ENCODE data around the gene ANKRD34A. TPM values are rescaled to one million over a fixed set of nuclear protein-coding genes. Genes with fewer than 3 reads are reported as not detected.
"Not testable (repeated sequence)": the region's sequence is repeated elsewhere in the genome, so short reads cannot be mapped to it uniquely, and the experiment has no call there.

Gene ANKRD34A
- total RNA-seq, 1 donor from 2014 or later, result under 0.01 TPM

DNA sequence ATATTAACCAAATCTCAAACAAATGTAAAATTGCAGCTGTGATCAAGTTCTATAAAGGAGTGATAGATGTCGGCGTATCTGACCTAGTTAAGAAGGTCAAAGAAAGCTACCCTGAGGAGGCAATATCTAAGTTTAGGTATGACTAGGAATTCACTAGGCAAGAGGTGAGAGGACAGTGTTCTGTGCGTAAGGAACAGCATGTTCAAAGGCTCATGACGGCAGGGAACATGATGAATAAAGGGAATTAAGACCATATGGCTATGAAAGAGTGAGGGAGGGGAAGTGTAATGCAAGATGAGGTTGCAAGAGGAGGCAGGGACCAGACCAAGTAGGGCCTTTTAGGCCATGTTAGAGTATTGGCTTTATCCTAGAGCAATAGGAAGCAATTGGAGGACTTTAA lies 15.2 kb downstream of the ANKRD34A start:
- no peak for DNase-seq (ENCODE audit: low read depth in 2 of 2)

DNA sequence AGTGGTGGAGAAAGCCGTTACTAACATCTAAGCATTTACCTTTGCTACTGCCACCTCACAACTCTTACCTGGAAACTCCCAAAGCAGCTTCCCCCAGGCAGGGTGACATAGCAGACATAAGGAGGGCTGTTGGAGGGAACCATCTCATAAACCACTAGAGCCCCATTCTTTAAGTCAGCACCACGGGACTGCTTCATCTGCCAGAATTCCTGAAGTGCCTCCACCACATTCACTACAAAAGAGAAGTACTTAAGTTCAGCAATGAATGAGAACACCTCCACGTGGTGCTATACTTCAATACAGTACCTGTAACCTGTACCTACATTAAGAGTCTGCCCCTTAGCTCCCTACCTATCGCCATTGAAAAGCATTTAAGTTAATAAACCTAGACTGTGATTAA lies 16.8 kb downstream of the ANKRD34A start:
- DNase-seq (ENCODE audit: low read depth in 2 of 2), result no peak

DNA sequence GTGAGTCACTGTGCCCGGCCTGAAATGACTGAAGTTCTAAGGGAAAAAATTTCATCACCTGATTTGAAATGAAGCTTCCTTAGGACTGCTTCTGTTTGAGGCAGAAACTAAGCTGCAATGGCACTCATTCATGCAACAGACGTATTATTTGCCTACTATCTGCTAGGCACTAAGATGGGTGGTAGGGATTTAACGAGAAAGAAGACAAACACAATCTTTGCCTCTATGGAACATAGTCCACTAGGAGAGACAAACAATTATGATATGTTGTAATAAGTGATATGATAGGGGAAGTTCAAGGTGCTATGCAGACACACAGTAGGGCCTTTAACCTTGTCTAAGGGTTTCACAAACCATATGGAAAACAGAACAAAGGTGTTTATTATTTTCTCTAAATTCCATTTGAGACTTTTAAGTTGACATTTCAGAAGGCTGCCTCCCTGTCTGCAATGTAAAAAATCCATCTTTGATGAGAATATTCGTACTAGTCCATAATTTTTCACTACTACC lies 17.8 kb downstream of the ANKRD34A start:
- no peak for DNase-seq (ENCODE audit: low read depth in 2 of 2)

DNA sequence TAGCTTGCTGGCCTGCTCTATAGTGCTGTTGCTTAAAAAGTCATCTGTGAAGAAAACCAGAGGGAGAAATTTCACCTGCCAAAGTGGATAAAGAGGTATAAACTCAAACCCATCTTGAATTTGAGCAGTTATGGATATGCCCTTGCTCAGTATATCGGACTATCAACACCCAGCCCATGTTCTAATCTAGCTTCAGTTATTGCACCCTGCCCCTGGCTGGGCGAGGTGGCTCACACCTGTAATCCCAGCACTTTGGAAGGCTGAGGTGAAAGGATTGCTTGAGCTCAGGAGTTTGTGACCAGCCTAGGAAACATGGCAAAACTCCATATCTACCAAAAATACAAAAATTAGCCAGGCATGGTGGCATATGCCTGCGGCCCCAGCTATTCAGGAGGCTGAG lies 19.8 kb downstream of the ANKRD34A start:
- no peak for DNase-seq (ENCODE audit: low read depth in 2 of 2)

DNA sequence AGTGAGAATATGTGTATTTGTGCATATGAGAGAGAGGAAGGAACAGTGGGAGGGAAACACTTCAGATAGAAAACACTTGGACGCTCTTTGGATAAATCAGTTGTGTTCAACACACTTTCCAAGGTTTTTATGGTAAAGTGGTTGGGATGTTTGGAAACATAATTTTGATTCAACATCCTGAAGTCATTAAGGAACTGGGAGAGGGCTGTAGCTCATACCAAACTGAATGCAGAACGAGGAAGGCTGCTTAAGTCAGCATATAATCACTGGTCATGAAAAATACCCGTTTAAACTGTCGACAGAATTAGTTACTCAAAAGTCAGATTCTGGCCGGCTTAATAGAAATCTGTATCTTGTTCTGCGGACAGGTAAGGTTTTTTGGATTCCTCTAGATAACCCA lies 21.5 kb downstream of the ANKRD34A start:
- DNase-seq (ENCODE audit: low read depth in 2 of 2), result no peak

DNA sequence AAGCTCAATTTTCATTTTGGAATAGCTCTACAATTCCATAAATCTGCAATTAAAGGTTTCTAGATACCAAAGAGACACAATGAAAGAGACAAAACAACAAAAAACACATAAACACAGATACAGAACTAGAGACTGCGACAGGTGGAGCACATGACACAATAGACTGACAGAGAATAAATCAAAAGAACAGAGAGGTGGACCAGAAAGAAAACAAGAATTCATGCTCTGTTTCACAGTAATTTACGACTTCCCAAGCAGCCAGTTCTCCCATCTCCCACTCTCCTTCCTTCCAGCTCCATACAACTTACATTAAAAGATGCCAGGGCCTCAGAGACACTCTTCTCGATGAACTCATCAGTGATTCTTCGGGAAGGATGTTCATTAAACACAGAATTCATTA lies 22.0 kb downstream of the ANKRD34A start:
- no peak for DNase-seq (ENCODE audit: low read depth in 2 of 2)

DNA sequence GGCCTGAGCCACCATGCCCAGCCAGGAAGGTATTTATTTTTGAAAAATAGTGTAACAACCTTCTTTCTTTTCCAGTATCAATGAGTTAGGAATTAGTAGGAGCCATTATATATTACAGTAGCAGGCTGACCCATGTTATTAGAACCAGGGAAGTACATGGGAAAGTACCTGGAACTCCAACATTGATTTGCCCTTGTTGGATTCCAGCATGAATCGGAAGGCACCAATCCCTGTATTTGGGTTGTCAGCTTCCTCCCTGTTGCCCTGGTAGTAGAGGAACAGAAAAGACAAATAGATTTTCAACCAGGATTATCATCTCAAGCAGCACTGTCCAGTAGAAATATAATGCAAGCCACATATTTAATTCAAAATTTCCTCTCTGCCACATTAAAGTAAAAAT lies 26.9 kb downstream of the ANKRD34A start:
- DNase-seq (ENCODE audit: low read depth in 2 of 2), result no peak

DNA sequence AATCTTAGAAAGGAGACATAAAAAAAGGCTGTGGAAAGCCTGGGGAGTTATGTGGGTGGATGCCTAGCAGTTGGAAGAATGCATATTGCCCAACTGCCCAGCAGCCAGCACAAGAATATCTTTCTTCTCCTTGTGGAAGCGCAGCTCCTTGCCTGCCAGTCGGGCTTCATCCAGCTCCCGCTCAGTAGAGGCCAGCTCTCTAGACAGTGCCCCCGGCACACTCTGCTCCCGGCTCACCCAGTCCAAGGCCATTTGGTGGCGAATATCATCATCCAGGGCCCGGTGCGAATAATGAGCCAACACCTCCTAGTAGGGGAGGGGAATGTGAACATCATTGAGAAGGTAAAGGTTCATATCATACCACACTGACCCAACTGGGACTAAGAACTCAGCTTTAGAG lies 28.1 kb downstream of the ANKRD34A start:
- DNase-seq (ENCODE audit: low read depth in 2 of 2), result no peak

DNA sequence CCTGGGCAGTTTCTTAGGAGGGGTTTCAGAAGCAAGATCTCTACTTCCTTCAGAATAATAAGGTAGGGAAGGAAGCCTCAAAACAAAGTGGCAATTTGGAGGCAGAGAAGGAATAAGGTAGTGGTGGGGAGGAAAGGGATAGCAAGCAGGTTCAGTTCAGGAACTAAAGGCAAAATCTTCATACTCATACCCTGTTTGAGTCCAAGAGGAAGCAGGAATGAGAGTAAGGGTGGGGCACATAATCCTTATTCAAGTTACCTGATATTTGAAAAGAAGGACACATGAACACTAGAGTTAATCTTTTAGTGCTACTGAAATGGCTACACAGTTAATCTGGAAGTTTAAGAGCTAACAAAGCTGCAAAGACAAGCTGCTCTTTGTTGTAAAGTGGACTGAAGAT lies 28.7 kb downstream of the ANKRD34A start:
- DNase-seq (ENCODE audit: low read depth in 2 of 2), result no peak

DNA sequence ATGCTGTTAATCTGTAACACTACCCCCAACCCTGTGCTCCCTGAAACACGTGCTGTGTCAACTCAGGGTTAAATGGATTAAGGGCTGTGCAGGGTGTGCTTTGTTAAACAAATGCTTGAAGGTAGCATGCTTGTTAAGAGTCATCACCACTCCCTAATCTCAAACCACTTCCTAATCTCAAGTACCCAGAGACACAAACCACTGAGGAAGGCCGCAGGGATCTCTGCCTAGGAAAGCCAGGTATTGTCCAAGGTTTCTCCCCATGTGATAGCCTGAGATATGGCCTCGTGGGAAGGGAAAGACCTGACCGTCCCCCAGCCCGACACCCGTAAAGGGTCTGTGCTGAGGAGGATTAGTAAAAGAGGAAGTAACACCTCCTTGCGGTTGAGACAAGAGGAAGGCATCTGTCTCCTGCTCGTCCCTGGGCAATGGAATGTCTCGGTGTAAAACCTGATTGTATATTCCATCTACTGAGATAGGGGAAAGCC lies 31.8 kb downstream of the ANKRD34A start:
- not testable (repeated sequence) for DNase-seq (ENCODE audit: low read depth in 2 of 2)

DNA sequence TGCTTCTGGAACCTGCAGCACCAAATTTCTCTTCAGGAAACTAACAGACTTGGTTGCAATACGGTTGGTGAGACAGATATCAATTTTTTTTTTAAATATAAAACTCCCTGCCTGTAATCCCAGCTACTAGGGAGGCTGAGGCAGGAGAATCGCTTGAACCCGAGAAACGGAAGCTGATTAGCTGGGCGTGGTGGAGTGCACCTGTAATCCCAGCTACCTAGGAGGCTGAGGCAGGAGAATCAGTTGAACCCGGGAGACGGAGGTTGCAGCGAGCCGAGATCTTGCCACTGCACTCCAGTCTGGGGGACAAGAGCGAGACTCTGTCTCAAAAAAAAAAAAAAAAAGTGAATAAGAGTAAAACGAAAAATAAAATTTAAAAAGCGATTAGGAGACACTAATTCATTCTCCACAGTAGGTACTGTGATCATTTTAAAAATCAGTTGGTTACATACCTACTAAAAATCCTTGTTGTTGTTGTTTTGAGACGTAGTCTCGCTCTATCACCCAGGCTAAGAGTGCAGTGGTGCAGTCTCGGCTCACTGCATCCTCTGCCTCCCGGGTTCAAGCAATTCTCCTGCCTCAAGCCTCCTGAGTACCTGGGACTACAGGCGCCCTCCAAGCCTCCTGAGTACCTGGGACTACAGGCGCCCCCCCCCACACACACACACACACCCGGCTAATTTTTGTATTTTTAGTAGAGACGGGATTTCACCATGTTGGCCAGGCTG lies 36.3 kb downstream of the ANKRD34A start:
- no peak for DNase-seq (ENCODE audit: low read depth in 2 of 2)

DNA sequence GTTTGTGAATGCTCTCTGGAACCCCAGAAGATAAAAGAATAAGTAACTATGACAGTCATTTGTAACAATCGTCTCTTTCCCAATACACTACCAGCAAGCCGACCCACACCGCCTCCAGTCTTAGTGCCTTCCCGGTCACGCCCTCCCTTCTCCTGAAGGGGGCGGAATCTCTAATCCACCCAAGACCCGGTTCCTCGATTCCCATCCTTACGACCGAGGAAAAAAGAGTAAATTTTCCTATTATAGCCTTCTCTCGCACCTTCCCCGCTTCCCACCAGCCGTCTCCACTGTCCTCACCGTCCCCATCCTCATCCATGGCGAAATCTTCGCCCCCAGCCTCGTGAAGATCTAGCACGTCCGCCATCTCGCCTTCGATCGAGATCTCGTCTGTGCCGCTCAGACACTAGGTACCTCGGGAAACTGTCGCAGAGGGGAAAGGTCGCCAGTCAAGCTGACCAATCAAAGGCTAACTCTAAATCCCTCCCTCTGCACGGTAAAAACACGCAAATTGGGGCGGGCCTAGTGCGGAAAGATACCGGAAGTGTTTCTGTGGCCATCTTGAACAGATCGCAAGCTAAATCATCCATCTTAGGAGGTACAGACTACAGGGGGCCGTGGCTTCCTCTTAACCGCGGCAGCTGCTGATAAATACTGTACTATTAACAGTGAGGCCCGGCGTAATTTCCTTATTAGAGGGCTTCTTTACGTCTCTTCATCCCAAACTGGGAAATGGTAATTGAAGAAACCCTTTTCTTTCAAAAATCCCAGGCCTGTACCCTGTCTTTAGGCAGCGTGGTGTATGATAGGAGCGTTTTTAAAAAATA lies 37.1 kb downstream of the ANKRD34A start, which contains the start of gene RBM8A:
Gene RBM8A, minus strand, starts transcription at position 422 of the 824 bp plus-strand sequence. Its CDS starts 58 bp downstream, at position 364.
- DNase-seq (ENCODE audit: low read depth in 2 of 2), result peak; percentile 97 to 98

DNA sequence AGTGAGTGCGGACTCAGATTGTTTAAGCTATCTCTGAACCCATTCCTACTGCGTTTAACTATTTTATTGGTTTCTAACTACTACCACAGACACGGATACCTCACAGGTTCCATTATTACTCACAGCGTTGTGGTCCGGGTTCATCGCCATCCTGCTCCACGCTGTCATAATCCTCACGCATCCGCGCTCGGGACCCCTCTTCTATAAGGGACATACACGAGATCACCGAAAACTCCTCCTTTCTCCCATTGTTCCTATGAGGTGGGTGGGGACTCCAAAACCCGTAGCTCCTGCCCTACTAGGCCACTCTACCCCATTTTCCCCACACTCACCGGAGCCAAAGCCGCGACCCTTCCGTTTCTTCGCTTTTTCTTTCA lies 37.7 kb downstream of the ANKRD34A start:
- DNase-seq (ENCODE audit: low read depth in 2 of 2), result peak in 1 of 2 donors; percentile 10

DNA sequence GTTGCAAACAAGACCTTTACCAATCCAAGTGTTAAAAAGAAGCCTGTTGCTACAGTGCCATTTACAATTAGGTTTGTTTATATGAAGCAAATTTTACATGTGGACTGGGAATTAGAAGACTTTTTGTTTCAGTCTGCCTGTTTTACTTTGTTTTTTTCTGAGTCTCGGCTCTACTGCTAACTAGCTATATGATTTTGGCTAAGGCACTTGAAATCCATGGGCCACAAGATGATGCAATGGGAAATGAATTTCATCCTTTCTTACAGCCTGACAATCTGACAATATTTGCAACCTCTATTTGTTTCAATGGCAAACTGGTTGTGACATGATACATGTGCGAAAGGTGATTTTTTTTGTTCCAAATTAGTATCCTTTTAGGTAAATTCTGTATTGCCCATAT lies 42.1 kb downstream of the ANKRD34A start:
- DNase-seq (ENCODE audit: low read depth in 2 of 2), result no peak

DNA sequence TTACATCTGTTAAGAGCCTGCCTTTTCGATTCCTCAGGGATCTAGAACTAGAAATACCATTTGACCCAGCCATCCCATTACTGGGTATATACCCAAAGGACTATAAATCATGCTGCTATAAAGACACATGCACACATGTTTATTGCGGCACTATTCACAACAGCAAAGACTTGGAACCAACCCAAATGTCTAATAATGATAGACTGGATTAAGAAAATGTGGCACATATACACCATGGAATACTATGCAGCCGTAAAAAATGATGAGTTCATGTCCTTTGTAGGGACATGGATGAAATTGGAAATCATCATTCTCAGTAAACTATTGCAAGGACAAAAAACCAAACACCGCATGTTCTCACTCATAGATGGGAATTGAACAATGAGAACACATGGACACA lies 44.1 kb downstream of the ANKRD34A start:
- DNase-seq (ENCODE audit: low read depth in 2 of 2), result not testable (repeated sequence)

DNA sequence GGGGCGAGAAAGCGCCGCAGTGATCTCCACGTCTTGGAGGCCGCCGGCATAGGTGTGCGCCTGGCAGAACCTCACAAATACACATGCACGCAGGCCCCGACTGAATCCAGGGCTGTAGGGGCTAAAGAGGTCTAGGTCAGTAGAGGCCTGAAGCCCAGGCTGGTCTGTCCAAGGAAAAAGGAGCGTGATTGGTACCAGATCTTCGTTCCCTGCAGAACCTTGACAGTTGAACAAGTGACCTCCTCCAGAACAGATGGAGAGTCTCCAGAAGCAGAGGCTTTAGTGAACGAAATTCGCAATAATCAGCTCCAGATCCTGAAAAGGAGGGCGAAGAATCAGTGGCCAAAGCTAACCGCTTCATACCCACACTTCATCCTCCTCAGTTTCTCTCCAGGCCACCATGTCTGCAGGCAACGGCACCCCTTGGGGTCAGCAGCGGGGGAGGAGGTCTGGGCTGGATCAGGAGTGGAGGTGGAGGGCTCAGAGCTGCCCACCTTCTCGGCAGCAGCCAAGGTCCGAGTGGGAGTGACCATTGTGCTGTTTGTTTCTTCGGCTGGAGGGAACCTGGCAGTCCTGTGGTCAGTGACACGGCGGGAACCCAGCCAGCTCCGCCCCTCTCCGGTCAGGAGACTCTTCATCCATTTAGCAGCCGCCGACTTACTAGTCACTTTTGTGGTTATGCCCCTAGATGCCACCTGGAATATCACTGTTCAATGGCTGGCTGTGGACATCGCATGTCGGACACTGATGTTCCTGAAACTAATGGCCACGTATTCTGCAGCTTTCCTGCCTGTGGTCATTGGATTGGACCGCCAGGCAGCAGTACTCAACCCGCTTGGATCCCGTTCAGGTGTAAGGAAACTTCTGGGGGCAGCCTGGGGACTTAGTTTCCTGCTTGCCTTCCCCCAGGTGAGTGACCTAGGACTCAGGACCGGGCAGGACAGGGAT lies 45.1 kb downstream of the ANKRD34A start:
- peak; percentile 43 to 78 for DNase-seq (ENCODE audit: low read depth in 2 of 2)

DNA sequence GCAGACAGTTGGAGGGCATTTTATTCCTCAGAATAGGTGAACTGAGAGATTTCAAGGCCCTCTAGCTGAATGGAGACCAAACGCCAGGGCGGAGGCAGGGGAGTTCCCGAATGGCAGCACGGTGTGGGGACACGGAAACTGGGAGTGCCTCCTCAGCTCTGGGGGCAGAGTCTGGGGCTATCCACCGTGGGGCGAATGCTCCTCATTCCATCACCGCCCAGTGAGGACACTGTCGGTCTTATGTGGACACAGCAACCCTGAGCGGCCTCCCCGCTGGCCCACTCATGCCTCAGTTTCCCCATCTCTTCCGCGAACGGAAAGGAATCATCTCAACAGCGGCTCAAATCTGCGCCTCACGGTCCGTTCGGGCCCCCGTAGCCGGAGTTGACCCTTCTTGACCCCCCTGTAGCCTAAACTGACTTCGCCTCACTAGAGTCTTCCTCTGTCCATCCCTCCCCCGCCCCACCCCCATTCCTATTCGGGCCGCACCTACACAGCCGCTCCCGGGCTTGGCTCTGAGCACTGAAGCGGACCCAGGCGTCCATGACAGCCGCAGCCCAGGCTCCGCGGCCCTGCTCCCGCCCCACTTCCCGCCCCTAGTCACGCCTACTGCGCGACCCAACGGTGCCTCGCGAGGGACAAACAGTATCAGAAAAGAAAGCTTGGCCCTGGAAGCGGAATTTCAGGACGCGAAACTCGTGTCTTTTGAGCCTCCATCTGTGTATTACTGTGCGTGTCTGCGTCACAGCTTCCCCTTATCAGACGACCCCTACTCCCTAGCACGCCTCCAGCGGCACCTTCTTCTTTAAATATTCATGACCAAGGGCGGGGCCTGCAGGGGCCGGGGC lies 46.0 kb downstream of the ANKRD34A start, which contains the start of gene PEX11B:
Gene PEX11B, minus strand, starts transcription at position 574 of the 848 bp plus-strand sequence. Its CDS starts 29 bp downstream, at position 545.
- DNase-seq (ENCODE audit: low read depth in 2 of 2), result peak; percentile 88 to 97

DNA sequence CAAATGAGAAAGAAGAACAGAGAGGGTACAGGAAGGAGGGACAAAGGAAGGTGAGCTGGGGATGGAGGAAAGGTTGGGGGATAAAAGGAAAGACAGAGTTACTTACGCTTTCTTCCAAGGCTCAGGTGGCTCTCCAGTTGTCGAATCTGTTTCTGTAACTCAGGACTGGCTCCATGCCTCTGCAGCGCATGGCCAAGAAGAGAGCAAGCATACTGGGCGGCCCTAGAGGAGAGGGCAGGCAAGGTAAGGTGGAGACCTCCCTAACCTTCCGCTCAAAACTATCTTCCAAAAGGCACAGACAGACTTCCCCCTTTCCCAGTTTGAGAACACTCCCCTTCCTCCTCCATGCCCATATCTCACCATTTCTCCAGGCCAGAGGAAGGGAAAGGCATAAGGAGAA lies 46.8 kb downstream of the ANKRD34A start:
- DNase-seq (ENCODE audit: low read depth in 2 of 2), result no peak

DNA sequence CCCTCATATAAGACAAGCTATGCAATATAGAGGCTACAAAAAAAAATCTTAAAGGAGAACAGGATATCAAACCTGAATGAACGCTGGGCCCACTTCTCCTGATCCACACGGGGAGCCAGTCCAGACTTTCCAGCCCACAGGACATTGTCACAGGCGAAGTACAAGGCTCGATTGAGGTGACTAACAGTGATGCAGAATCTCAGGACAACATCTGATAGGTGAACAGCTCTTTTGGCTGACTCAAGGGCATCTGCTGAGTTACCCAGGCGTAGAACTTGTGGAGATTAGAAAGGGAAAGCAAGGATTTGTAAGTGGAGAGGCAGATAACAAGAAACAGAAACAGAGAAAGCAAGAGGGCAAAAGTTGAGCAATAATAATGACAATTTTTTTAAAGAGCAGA lies 47.6 kb downstream of the ANKRD34A start:
- no peak for DNase-seq (ENCODE audit: low read depth in 2 of 2)

DNA sequence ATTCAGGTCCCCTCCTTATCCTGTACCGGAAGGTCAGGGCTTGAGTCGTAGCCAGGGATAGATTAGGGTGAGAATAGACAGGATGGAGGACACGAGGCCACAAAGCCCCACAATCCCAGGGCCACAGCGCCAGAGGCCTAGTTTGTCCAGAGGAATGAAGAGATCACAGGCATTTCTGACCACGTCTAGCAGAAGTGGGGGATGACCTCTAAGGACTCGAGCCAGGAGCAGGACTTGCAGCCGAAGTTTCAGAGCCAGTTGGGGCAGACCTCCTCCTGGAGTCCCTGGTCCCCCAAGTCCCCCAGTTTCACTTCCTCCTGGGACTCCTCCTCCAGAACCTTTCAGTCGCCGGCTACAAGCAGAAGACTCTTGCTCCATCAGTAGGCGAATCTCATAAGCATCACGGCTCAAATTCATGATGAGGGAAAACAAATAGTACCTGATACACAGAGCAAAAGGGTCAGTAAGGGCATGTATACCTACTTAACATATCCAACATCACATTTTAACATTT lies 52.2 kb downstream of the ANKRD34A start:
- no peak for DNase-seq (ENCODE audit: low read depth in 2 of 2)

All from dermis microvascular lymphatic vessel endothelial cell (primary cell).